Activated CD4-positive, alpha-beta T cell treated with anti-CD3 and anti-CD28 coated beads for 36 hours (primary cell): ENCODE data around the gene DEFB114. TPM values are rescaled to one million over a fixed set of nuclear protein-coding genes. Genes with fewer than 3 reads are reported as not detected.

Source experiments
- total RNA-seq, 2 experiments: library from RNA; stranded (reverse); gene quantifications; one replicate each; pipeline ENCODE4 v1.2.3, GENCODE V29; 2021

DEFB114 gene
- total RNA-seq, 2 experiments from 2014 or later: not detected

Other genes starting within 250 kb of the DEFB114 start
- not detected for gene CRISP3, start 219.8 kb downstream of the DEFB114 start, total RNA-seq
- gene PGK2, start 176.9 kb downstream of the DEFB114 start, total RNA-seq: not detected
- not detected for gene CRISP1, start 97.6 kb downstream of the DEFB114 start, total RNA-seq
- gene DEFB113, start 5.5 kb upstream of the DEFB114 start, total RNA-seq: not detected
- not detected for gene DEFB110, start 57.8 kb upstream of the DEFB114 start, total RNA-seq
- gene DEFB112, start 85.8 kb upstream of the DEFB114 start, total RNA-seq: not detected